GM12891 (cell line): ENCODE data around the gene OPRD1.
A peak's percentile ranks its signal among the peaks of the same experiment; 100 is the strongest.

Source experiments
- DNase-seq: peaks from one replicate; pipeline ENCODE4 v3.0.0; 2011; ENCODE audit warnings: low spot score; ENCODE audit not compliant: insufficient read length
- FAIRE-seq: peaks from 2 replicates; lab custom pipeline; 2011; peaks lifted over from hg19 to GRCh38; lab: Jason Lieb, UNC
- PAX5 ChIP-seq: IDR thresholded peaks from 2 replicates; pipeline ENCODE4 v1.6.1; 2011; ENCODE audit warnings: low read length, moderate library complexity, mild to moderate bottlenecking; ENCODE audit not compliant: insufficient read depth, severe bottlenecking
- POLR2A ChIP-seq: IDR thresholded peaks from 2 replicates; pipeline ENCODE4 v1.6.1; 2011; ENCODE audit warnings: low read depth, low read length, control low read depth
- POLR2AphosphoS5 ChIP-seq: IDR thresholded peaks from 2 replicates; pipeline ENCODE4 v1.6.1; 2011; ENCODE audit warnings: low read depth, low read length, control low read depth
- POU2F2 ChIP-seq: IDR thresholded peaks from 2 replicates; pipeline ENCODE4 v1.6.1; 2011; ENCODE audit warnings: low read depth, mild to moderate bottlenecking, control low read depth, low read length, moderate library complexity
- SPI1 ChIP-seq: IDR thresholded peaks from 2 replicates; pipeline ENCODE4 v1.6.1; 2011; ENCODE audit warnings: low read depth, low read length, control low read depth
- TAF1 ChIP-seq: IDR thresholded peaks from 2 replicates; pipeline ENCODE4 v1.6.1; 2011; ENCODE audit warnings: low read depth, low read length, control low read depth

Gene OPRD1

GRCh38 chr1:28914228-28915030 lies 102.5 kb downstream of the OPRD1 start, which contains the start of gene EPB41:
EPB41 (plus strand) TSS chr1:28914569; CDS start chr1:28987438, 72,869 bp downstream.
- DNase-seq = peak; percentile 95
- TF ChIP-seq POLR2A = no peak
- no peak for TF ChIP-seq POU2F2
- no peak for TF ChIP-seq TAF1
- TF ChIP-seq PAX5 = no peak
- no peak for TF ChIP-seq SPI1
- no peak for TF ChIP-seq POLR2AphosphoS5
- FAIRE-seq = peak; percentile 94

DNA sequence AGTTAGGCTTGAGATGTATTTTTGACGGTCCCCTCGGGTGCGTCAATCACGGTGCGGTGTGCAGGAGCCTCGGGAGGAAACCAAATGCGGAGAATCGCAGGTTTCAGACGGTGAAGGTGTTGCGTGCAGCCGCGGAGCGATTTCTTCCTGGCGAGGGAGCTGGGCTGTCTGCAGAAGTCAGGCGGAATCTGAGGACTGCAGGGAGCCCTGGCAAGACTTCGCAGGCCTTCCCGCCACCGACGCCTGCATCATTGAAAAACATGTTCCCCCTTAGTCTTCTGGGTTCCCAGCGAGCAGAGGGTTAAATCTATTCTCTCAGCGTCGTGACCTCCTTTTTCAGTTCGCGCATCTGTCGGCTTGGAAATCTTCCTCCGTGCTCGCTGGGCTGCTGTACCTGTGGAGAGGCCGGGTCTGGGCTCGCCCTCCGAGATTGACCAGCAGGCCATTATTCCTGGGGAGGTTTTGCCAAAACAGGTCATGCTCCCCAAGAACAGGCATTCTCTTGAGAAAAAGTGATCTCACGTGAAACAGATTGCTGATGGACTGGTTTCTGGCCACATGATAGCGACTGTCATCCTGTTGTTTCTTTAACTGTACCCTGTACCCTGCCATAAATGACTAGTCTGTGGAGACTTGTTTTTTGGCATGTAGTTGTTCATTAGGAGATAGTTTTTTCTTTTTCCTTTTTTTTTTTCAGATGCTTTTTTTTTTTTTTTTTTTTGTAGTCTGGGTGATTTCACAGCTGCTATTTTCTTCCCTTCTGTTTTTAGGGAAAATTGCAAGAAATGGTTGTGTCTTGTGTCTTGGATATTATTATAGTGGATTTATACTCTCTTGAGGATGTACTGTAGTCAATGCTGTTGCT lies 103.3 kb downstream of the OPRD1 start:
- FAIRE-seq (peak; percentile 65), DNase-seq (peak; percentile 23)
- TF ChIP-seq PAX5 (no peak), TAF1 (no peak), POLR2A (no peak), POLR2AphosphoS5 (no peak), POU2F2 (no peak), SPI1 (no peak)

GRCh38 chr1:28917757-28918118 lies 105.8 kb downstream of the OPRD1 start:
- no peak for TF ChIP-seq PAX5
- FAIRE-seq (no peak), DNase-seq (no peak)
